Measurements from ENCODE around the gene DNAJA4.
"Not testable (repeated sequence)": the region's sequence is repeated elsewhere in the genome, so short reads cannot be mapped to it uniquely, and the experiment has no call there.

Gene DNAJA4

GRCh38 chr15:78236491-78236890 is 27.9 kb upstream of the DNAJA4 start:
- peaks cover 7% of the 10 kb centered on the region for H3K4me1 Mint-ChIP-seq (ENCODE audit: low read depth)
- H3K4me3 Mint-ChIP-seq: no peak overlapping the region
- H3K27me3 Mint-ChIP-seq (ENCODE audit: low read depth): peaks cover 21% of the 10 kb centered on the region
- no peak overlapping the region for H3K27ac Mint-ChIP-seq
- H3K36me3 Mint-ChIP-seq (ENCODE audit: low read depth): no peaks in the 10 kb centered on the region
- H3K9me3 Mint-ChIP-seq: no peaks in the 10 kb centered on the region

DNA sequence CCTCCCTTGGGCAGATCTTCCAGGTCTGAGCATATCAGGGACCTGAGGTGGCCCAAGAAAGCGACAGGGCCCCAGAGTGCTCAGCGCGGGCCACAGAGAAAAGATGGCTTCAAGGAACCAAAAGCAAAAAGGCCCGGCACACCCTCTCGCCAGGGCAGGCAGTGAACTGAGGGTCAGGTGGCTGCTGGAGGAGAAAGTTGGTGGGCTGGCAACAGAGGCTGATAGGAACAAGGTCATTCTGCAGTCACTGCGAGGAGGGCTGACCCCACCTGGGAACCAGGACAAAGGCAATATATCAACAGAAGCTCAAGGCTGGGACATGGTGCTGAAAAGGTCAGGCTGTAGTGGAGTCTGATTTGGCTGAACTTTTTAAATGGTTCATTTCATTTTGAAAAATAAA is 27.2 kb upstream of the DNAJA4 start:
- Mint-ChIP-seq H3K27ac (no peak overlapping the region), H3K9me3 (no peaks in the 10 kb centered on the region), H3K4me3 (no peak overlapping the region), H3K27me3 (ENCODE audit: low read depth) (peaks cover 27% of the 10 kb centered on the region), H3K36me3 (ENCODE audit: low read depth) (no peaks in the 10 kb centered on the region), H3K4me1 (ENCODE audit: low read depth) (peaks cover 7% of the 10 kb centered on the region)

GRCh38 chr15:78239811-78240210 is 24.6 kb upstream of the DNAJA4 start:
- H3K36me3 Mint-ChIP-seq (ENCODE audit: low read depth): no peaks in the 10 kb centered on the region
- peaks cover 19% of the 10 kb centered on the region for H3K27me3 Mint-ChIP-seq (ENCODE audit: low read depth)
- H3K27ac Mint-ChIP-seq: no peak overlapping the region
- no peaks in the 10 kb centered on the region for H3K9me3 Mint-ChIP-seq
- no peak overlapping the region for H3K4me3 Mint-ChIP-seq
- peaks cover 1% of the 10 kb centered on the region for H3K4me1 Mint-ChIP-seq (ENCODE audit: low read depth)

DNA sequence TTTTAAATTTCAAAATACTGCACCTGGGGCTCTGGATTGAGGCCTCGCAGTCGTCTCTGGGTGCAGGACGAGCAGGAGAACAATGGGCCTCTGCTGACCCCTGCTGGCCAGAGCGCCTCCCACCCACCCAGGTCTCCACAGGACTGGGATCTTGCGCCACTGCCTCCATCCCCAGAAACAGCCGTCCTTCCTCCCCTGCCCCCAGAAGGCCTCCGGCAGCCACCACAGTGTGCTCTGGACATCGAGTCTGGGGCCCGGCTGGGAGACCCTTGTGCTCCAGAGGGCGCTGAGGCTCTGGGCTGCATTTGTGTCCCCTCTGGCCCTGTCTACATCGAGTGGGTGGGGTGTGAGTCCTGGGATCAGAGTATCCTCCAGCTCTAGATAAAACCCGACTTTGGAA is 23.3 kb upstream of the DNAJA4 start:
- no peaks in the 10 kb centered on the region for H3K9me3 Mint-ChIP-seq
- H3K27me3 Mint-ChIP-seq (ENCODE audit: low read depth): peaks cover 16% of the 10 kb centered on the region
- no peaks in the 10 kb centered on the region for H3K36me3 Mint-ChIP-seq (ENCODE audit: low read depth)
- H3K27ac Mint-ChIP-seq: no peak overlapping the region
- H3K4me3 Mint-ChIP-seq: no peak overlapping the region
- H3K4me1 Mint-ChIP-seq (ENCODE audit: low read depth): no peaks in the 10 kb centered on the region

GRCh38 chr15:78242128-78242527 is 22.2 kb upstream of the DNAJA4 start:
- H3K9me3 Mint-ChIP-seq: no peaks in the 10 kb centered on the region
- no peaks in the 10 kb centered on the region for H3K36me3 Mint-ChIP-seq (ENCODE audit: low read depth)
- H3K4me1 Mint-ChIP-seq (ENCODE audit: low read depth): no peaks in the 10 kb centered on the region
- no peak overlapping the region for H3K4me3 Mint-ChIP-seq
- peaks cover 10% of the 10 kb centered on the region for H3K27me3 Mint-ChIP-seq (ENCODE audit: low read depth)
- no peak overlapping the region for H3K27ac Mint-ChIP-seq

GRCh38 chr15:78243058-78243457 is 21.3 kb upstream of the DNAJA4 start:
- Mint-ChIP-seq H3K4me1 (ENCODE audit: low read depth) (no peaks in the 10 kb centered on the region), H3K27ac (no peak overlapping the region), H3K4me3 (no peak overlapping the region), H3K27me3 (ENCODE audit: low read depth) (peaks cover 10% of the 10 kb centered on the region), H3K9me3 (no peaks in the 10 kb centered on the region), H3K36me3 (ENCODE audit: low read depth) (no peaks in the 10 kb centered on the region)

DNA sequence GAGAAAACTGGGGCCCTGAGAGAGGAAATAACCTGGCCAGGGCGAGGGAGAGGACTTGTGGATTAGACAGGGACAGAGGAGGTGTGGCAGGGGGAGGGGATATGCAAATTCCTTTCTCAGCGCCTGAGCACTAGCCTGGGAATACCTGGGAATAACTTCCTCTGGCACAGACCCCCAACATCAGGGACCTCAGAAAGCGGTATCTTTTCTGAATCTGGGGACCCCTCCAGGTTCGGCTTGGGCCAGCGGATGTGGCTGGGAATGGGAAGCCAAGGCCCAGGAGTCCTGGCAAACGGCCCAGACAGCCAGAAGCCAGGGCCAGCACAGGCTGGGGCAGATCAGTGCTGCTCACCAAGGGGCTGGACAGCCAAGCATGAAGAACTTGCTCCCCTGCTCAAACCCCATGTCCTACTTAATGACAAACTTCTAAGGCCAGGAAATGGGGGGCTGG is 20.8 kb upstream of the DNAJA4 start:
- H3K4me3 Mint-ChIP-seq: no peak overlapping the region
- no peaks in the 10 kb centered on the region for H3K4me1 Mint-ChIP-seq (ENCODE audit: low read depth)
- H3K9me3 Mint-ChIP-seq: no peaks in the 10 kb centered on the region
- H3K27me3 Mint-ChIP-seq (ENCODE audit: low read depth): peaks cover 7% of the 10 kb centered on the region
- no peaks in the 10 kb centered on the region for H3K36me3 Mint-ChIP-seq (ENCODE audit: low read depth)
- H3K27ac Mint-ChIP-seq: no peak overlapping the region

GRCh38 chr15:78244101-78244500 is 20.3 kb upstream of the DNAJA4 start:
- Mint-ChIP-seq H3K36me3 (ENCODE audit: low read depth) (no peaks in the 10 kb centered on the region), H3K9me3 (no peaks in the 10 kb centered on the region), H3K4me1 (ENCODE audit: low read depth) (no peaks in the 10 kb centered on the region), H3K4me3 (no peak overlapping the region), H3K27ac (no peak overlapping the region), H3K27me3 (ENCODE audit: low read depth) (peaks cover 10% of the 10 kb centered on the region)

DNA sequence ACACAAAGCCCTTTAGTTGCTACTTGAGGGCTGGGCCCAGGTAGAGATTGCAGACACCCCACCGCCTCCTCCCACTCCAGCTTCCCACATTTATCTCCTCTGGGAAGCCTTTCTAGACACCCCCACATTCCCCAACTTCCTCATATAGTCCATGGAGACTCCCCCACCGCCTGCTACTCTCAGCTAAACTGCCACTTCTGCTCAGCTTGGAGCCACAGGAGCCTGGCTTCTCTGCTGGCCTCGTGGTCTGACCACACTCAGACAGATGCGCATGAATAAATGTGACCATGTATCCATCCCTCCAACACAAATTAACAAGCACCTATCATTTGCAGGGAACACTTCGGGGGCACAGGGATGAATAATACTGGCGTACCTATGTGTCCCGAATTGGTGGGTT is 19.5 kb upstream of the DNAJA4 start:
- Mint-ChIP-seq H3K36me3 (ENCODE audit: low read depth) (no peaks in the 10 kb centered on the region), H3K27me3 (ENCODE audit: low read depth) (peaks cover 11% of the 10 kb centered on the region), H3K27ac (no peak overlapping the region), H3K4me1 (ENCODE audit: low read depth) (no peaks in the 10 kb centered on the region), H3K4me3 (no peak overlapping the region), H3K9me3 (no peaks in the 10 kb centered on the region)

DNA sequence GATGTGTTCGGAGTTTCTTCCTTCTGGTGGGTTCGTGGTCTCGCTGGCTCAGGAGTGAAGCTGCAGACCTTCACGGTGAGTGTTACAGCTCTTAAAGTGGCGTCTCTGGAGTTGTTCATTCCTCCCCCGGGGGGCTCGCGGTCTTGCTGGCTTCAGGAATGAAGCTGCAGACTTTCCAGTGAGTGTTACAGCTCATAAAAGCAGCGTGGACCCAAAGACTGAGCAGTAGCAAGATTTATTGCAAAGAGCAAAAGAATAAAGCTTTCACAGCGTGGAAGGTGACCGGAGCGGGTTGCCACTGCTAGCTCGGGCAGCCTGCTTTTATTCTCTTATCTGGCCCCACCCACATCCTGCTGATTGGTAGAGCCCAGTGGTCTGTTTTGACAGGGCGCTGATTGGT is 19.0 kb upstream of the DNAJA4 start:
- not testable (repeated sequence) for H3K9me3 Mint-ChIP-seq; H3K4me1 Mint-ChIP-seq (ENCODE audit: low read depth); H3K4me3 Mint-ChIP-seq; H3K27ac Mint-ChIP-seq; H3K36me3 Mint-ChIP-seq (ENCODE audit: low read depth)
- peaks cover 11% of the 10 kb centered on the region for H3K27me3 Mint-ChIP-seq (ENCODE audit: low read depth)

DNA sequence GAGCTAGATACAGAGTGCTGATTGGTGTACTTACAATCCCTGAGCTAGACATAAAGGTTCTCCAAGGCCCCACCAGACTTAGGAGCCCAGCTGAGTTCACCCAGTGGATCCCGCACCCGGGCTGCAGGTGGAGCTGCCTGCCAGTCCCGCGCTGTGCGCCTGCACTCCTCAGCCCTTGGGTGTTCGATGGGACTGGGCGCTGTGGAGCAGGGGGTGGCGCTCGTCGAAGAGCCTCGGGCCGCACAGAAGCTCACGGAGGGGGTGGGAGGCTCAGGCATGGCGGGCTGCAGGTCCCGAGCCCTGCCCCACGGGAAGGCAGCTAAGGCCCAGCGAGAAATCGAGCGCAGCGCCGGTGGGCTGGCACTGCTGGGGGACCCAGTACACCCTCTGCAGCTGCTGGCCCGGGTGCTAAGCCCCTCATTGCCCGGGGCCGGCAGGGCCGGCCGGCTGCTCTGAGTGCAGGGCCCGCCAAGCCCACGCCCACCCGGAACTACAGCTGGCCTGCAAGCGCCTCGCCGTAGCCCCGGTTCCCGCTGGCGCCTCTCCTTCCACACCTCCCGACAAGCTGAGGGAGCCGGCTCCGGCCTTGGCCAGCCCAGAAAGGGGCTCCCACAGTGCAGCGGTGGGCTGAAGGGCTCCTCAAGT is 18.3 kb upstream of the DNAJA4 start:
- not testable (repeated sequence) for H3K9me3 Mint-ChIP-seq; H3K4me3 Mint-ChIP-seq; H3K4me1 Mint-ChIP-seq (ENCODE audit: low read depth); H3K27ac Mint-ChIP-seq; H3K36me3 Mint-ChIP-seq (ENCODE audit: low read depth)
- H3K27me3 Mint-ChIP-seq (ENCODE audit: low read depth): peaks cover 11% of the 10 kb centered on the region

DNA sequence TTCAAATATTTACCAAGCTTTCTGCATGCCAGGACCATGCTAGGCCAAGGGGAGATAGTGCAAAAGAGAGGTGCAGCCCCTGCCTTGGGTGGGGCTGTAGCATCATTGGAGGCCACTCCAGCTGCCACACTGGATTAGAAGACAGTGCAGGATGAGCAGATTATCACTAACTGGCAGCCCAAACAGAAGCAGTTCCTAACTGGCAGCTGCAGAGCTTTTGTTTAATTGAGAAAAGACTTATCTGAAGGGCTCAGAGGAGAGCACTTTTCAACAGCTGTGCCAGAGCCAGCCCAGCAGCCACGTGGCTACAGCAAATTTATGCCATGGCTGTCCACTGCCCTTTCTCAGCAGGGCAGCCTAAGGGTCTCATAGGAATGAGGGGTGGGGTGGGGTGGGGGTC is 16.5 kb upstream of the DNAJA4 start:
- Mint-ChIP-seq H3K4me1 (ENCODE audit: low read depth) (no peaks in the 10 kb centered on the region), H3K9me3 (no peaks in the 10 kb centered on the region), H3K36me3 (ENCODE audit: low read depth) (no peaks in the 10 kb centered on the region), H3K4me3 (no peak overlapping the region), H3K27ac (no peak overlapping the region), H3K27me3 (ENCODE audit: low read depth) (peaks cover 8% of the 10 kb centered on the region)

DNA sequence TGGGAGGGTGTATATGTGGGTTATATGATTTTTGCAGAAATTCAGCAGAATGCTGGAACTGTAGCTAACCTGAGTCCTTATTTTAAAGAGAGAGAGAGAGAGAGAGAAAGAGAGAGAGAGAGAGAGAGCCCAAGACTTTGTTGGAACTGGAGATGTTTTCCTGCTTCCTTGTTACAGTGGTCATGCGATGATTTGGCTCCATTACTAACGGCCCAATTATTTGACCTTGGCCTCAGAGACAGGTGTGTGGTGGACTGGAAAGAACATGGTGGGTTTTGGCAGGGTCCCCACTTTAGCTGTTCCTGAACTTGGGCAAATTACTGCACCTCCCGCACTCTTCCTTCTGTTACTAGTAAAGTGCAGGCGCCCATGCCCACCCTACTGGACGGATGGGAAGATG is 15.2 kb upstream of the DNAJA4 start:
- Mint-ChIP-seq H3K36me3 (ENCODE audit: low read depth) (no peaks in the 10 kb centered on the region), H3K27me3 (ENCODE audit: low read depth) (peaks cover 8% of the 10 kb centered on the region), H3K4me1 (ENCODE audit: low read depth) (no peaks in the 10 kb centered on the region), H3K27ac (no peak overlapping the region), H3K4me3 (no peak overlapping the region), H3K9me3 (no peaks in the 10 kb centered on the region)

DNA sequence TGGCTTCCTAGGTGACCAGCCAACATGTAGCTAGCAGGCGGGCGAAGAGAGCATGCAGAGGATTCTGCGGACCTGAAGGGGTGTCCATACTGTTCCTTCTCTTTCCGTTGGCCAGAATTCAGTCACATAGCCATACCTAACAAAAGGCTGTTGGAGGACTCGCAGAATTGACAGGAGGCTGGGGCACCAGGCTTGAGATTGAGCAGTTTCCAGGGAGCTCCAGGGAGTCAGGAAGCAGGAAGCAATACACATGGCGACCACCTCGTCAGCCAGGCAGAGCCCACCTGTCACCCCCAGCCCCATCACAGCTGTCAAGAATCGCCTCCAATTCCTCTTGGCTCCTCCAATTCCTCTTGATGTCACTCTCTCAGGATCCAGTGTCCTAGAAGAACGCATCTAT is 13.2 kb upstream of the DNAJA4 start:
- H3K27me3 Mint-ChIP-seq (ENCODE audit: low read depth): peaks cover 8% of the 10 kb centered on the region
- H3K9me3 Mint-ChIP-seq: no peaks in the 10 kb centered on the region
- no peaks in the 10 kb centered on the region for H3K4me1 Mint-ChIP-seq (ENCODE audit: low read depth)
- H3K4me3 Mint-ChIP-seq: no peak overlapping the region
- H3K36me3 Mint-ChIP-seq (ENCODE audit: low read depth): no peaks in the 10 kb centered on the region
- no peak overlapping the region for H3K27ac Mint-ChIP-seq

- Mint-ChIP-seq H3K4me3 (no peak overlapping the region), H3K27ac (no peak overlapping the region), H3K4me1 (ENCODE audit: low read depth) (no peaks in the 10 kb centered on the region), H3K36me3 (ENCODE audit: low read depth) (no peaks in the 10 kb centered on the region), H3K27me3 (ENCODE audit: low read depth) (peaks cover 12% of the 10 kb centered on the region), H3K9me3 (no peaks in the 10 kb centered on the region)
Measured at GRCh38 chr15:78255421-78256043, 8.8 kb upstream of the DNAJA4 start.

DNA sequence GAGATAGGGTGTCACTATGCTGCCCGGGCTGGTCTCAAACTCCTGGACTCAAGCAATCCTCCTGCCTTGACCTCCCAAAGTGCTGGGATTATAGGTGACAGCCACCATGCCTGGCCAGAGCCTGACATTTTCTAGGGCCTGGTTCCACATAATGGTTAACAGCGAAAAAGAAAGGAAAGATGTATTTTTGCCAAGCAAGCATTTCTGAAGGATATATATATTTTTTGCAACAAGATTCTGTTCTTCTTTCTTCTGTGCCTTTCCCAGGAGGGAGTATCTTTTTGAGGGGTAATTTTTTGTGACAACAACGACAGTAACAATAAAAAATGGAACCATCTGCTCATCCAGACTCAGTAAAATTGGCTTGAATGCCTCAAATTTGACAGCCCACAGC is 8.3 kb upstream of the DNAJA4 start:
- Mint-ChIP-seq H3K27me3 (ENCODE audit: low read depth) (peaks cover 13% of the 10 kb centered on the region), H3K9me3 (no peaks in the 10 kb centered on the region), H3K27ac (no peak overlapping the region), H3K4me3 (no peak overlapping the region), H3K4me1 (ENCODE audit: low read depth) (no peaks in the 10 kb centered on the region), H3K36me3 (ENCODE audit: low read depth) (no peaks in the 10 kb centered on the region)

Data from T-helper 1 cell treated with Interleukin-12 subunit alpha and Interleukin-12 subunit beta and Interleukin-4 antibody, amounts not matched to agents 30 μg/mL and 1 μg/mL, for 36 hours (primary cell).